Common myeloid progenitor, CD34-positive (primary cell): ENCODE measurements around the gene RNLS.

Experiments
- CTCF ChIA-PET: fragments of 350-600 bp; sonication (Branson Sonifier 250); formaldehyde crosslinking; loops from one replicate; lab custom pipeline; 2021; ENCODE audit warnings: antibody characterized with exemption; lab: Charles Lee
- POLR2A ChIA-PET: fragments of 350-600 bp; sonication (Branson Sonifier 250); formaldehyde crosslinking; loops from one replicate; lab custom pipeline; 2021; ENCODE audit warnings: antibody characterized with exemption; lab: Charles Lee
- DNase-seq, 3 donors: peaks; one replicate each; pipeline versions ENCODE4 v3.0.0 to v3.0.0-alpha.2; 2013
- H3K27ac ChIP-seq, 2 experiments: 1 replicate in 1 of 2; 2 replicates in 1 of 2; pipeline ENCODE4 v1.7.0; 2013; ENCODE audit warnings: inconsistent platforms in 2 of 2, low read length in 2 of 2, mild to moderate bottlenecking in 2 of 2, low read depth in 1 of 2, moderate library complexity in 1 of 2; ENCODE audit not compliant: severe bottlenecking in 2 of 2, insufficient read depth in 1 of 2, poor library complexity in 1 of 2
- H3K27me3 ChIP-seq, 5 experiments: replicated peaks in 2 of 5; 1 replicate in 3 of 5; 2 replicates in 2 of 5; pipeline versions ENCODE4 v1.6.1 to v1.7.0; 2013; ENCODE audit warnings: low read length in 4 of 5, mild to moderate bottlenecking in 2 of 5, moderate library complexity in 2 of 5, inconsistent platforms in 1 of 5; ENCODE audit not compliant: insufficient read depth in 5 of 5, control insufficient read depth in 4 of 5
- H3K36me3 ChIP-seq, 4 experiments: 1 replicate in 2 of 4; 2 replicates in 2 of 4; pipeline versions ENCODE4 v1.6.1 to v1.7.0; 2013; ENCODE audit warnings: low read length in 3 of 4, control low read depth in 1 of 4, mild to moderate bottlenecking in 1 of 4; ENCODE audit not compliant: control insufficient read depth in 4 of 4, insufficient read depth in 4 of 4
- H3K4me1 ChIP-seq, 4 experiments: 1 replicate in 3 of 4; 2 replicates in 1 of 4; pipeline versions ENCODE4 v1.6.1 to v1.7.1; 2013; ENCODE audit warnings: low read length in 3 of 4, mild to moderate bottlenecking in 3 of 4, control low read depth in 1 of 4, inconsistent platforms in 1 of 4, moderate library complexity in 1 of 4; ENCODE audit not compliant: control insufficient read depth in 4 of 4, insufficient read depth in 4 of 4; ENCODE audit errors: control extremely low read depth in 1 of 4
- H3K4me3 ChIP-seq, 7 experiments: 1 replicate in 4 of 7; 2 replicates in 3 of 7; pipeline versions ENCODE4 v1.5.1 to v1.7.0; 2013; ENCODE audit warnings: mild to moderate bottlenecking in 7 of 7, low read length in 6 of 7, moderate library complexity in 6 of 7, inconsistent platforms in 2 of 7, low read depth in 2 of 7, control low read depth in 1 of 7; ENCODE audit not compliant: insufficient read depth in 4 of 7, control insufficient read depth in 1 of 7; ENCODE audit errors: extremely low read depth in 1 of 7
- H3K9me3 ChIP-seq, 5 experiments: 1 replicate in 4 of 5; 2 replicates in 1 of 5; pipeline versions ENCODE4 v1.6.1 to v1.7.1; 2013; ENCODE audit warnings: low read length in 4 of 5, mild to moderate bottlenecking in 2 of 5, inconsistent platforms in 1 of 5, low read depth in 1 of 5, moderate library complexity in 1 of 5; ENCODE audit not compliant: control insufficient read depth in 4 of 5, insufficient read depth in 2 of 5; ENCODE audit errors: control extremely low read depth in 1 of 5
- WGBS: methylation state at CpG from one replicate; pipeline ENCODE4 v1.1.5; 2013; ENCODE audit not compliant: insufficient coverage; 5-methylcytosine and 5-hydroxymethylcytosine counted together

Gene RNLS

DNA sequence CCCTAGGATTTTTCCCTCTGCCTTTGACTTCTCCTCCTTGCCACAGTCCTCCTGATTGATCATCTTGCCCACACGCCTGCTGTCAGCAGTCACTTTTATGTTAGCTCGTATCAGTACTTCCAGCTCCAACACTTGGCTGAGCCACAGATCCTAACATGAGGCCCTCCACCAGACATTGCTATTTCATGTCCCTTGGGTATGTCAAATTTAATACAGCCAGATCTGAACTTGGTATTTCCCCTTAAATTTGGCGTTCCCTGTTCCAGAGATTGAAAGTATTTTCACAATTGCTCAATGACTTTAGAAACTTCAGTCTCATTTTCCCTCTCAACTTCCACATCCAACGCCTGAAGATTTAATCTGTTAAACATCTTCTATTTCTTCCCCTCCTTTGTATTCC is 140.4 kb downstream of the RNLS start:
- H3K36me3 ChIP-seq: no peaks in the 10 kb centered on the region
- ChIA-PET CTCF (no interaction called here), POLR2A (no interaction called here)
- no peaks in the 10 kb centered on the region for H3K4me1 ChIP-seq
- DNase-seq: no peak
- H3K27me3 ChIP-seq: no peaks in the 10 kb centered on the region
- H3K27ac ChIP-seq: no peak overlapping the region
- WGBS: 75% methylated on average over 4 of the region's 4 CpGs
- H3K4me3 ChIP-seq: no peak overlapping the region
- H3K9me3 ChIP-seq: no peaks in the 10 kb centered on the region

DNA sequence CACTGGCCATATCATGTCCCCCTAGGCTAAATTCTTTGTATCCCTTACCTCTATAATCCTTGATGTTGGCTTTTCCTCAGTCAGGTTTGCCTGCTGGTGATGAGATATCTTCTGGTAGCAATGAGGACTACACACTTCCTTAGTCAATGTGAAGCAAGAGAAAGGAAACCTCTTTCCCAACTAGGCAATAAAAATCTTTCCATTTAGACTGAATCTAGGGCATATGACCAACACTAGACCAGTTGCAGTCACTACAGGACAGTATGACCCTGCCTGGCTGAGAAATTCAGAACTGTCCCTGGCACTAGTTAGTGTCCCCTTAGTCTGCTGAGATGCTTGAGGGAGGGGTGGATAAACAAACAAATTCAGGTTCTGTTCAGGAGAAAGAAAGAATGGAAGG is 142.6 kb downstream of the RNLS start:
- Histone ChIP-seq H3K27me3 (no peaks in the 10 kb centered on the region), H3K4me1 (no peaks in the 10 kb centered on the region), H3K4me3 (no peak overlapping the region), H3K9me3 (no peaks in the 10 kb centered on the region), H3K27ac (no peak overlapping the region), H3K36me3 (no peaks in the 10 kb centered on the region)
- POLR2A ChIA-PET: no interaction called here
- DNase-seq: no peak
- CTCF ChIA-PET: no interaction called here

DNA sequence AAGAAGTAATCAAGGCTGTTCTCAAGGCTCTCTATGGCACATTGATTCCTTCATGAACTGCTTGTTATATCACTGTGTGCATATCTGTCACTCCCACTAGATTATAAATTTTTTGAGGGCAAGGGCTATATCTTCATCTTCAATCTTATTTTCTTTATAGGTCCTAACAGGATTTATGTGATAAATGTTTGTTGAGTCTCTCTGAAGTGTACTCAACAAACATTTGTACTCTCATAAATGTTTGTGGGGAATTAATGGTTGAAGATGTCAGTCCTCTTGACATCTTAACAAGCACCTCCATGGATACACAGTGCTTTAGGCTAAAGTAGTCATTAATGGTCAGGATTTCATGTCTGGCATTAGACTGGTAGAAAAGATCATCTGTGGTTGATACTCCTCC is 143.2 kb downstream of the RNLS start:
- ChIA-PET POLR2A (no interaction called here), CTCF (no interaction called here)
- no peak overlapping the region for H3K4me3 ChIP-seq
- H3K9me3 ChIP-seq: no peaks in the 10 kb centered on the region
- H3K4me1 ChIP-seq: no peaks in the 10 kb centered on the region
- no peaks in the 10 kb centered on the region for H3K36me3 ChIP-seq
- no peak overlapping the region for H3K27ac ChIP-seq
- no peak for DNase-seq
- H3K27me3 ChIP-seq: no peaks in the 10 kb centered on the region

DNA sequence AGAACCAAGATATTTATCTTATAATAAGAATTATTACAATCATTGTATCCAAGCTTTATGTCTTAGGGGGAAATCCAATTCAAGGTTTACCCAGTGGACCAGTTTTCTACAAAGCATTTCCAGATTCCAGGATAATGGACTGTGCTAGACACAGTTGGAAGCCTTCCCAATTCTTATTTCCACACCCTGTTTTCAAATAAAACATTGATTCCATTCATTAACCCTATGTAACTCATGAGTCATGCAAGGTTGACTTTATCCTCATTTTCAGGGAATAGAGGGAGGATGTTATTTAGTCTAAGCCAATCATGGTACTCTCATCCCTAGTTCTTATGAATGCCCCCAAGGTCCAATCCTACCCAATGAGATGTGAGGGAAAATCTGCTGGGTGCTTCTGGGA is 145.7 kb downstream of the RNLS start:
- POLR2A ChIA-PET: no interaction called here

DNA sequence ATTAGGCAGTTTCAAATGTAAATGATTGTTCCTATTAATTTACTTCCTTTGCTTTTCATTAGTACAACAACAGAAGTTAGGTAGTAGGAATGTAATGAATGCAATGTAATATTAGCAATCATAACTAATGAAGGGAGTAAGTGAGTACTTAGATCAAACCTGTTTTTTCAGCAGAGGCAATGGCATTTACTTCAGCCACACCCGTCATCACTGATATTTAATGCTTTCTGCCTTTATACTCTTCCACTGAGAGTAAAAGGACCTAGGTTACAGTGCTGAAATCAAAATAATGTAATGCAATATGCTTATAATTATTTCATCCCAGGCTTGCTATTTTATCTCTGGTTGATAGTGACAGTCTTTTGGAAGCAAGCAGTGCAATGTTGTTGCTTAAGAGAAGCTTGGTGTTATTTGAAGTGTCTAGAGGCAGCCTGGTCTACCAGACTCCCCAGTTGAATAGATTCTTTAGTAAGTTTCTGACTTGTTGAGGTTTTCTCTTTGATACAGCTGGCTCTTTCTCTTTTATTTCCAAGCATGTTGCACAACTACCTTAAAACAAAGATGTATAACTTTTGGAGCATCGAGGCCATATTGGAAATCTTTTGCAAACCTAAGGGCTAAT is 149.4 kb downstream of the RNLS start:
- CTCF ChIA-PET: no interaction called here

More for the DNA sequence above, 145.7 kb downstream of the RNLS start:
- no peaks in the 10 kb centered on the region for H3K27me3 ChIP-seq
- H3K9me3 ChIP-seq: no peaks in the 10 kb centered on the region
- H3K36me3 ChIP-seq: no peaks in the 10 kb centered on the region
- DNase-seq: no peak
- CTCF ChIA-PET: no interaction called here
- H3K4me3 ChIP-seq: no peak overlapping the region
- H3K4me1 ChIP-seq: no peaks in the 10 kb centered on the region
- no peak overlapping the region for H3K27ac ChIP-seq

DNA sequence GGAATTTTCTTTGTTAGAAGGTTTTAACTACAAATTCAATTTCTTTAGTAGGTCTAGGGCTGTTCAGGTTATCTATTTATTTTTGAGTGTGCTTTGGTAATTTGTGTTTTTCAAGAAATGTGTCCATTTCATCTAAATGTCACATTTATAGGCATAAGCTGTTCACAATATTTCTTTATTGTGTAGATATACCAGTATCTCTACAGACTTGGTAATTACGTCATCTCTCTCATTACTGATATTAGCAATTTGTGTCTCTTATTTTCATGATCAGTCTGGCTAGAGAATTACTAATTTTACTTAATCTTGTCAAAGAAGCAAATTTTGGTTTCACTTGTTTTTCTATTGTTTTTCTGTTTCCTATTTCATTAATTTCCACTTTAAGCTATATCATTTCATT is 152.0 kb downstream of the RNLS start:
- Histone ChIP-seq H3K27ac (no peak overlapping the region), H3K4me1 (no peaks in the 10 kb centered on the region), H3K36me3 (no peaks in the 10 kb centered on the region), H3K4me3 (no peak overlapping the region), H3K9me3 (no peaks in the 10 kb centered on the region), H3K27me3 (no peaks in the 10 kb centered on the region)
- no CpG with 5 or more reads among the region's 1 CpG for WGBS
- DNase-seq: no peak
- CTCF ChIA-PET: no interaction called here
- POLR2A ChIA-PET: no interaction called here

More for the DNA sequence above, 149.4 kb downstream of the RNLS start:
- Histone ChIP-seq H3K27me3 (no peaks in the 10 kb centered on the region), H3K4me1 (no peaks in the 10 kb centered on the region), H3K27ac (no peak overlapping the region), H3K36me3 (no peaks in the 10 kb centered on the region), H3K9me3 (no peaks in the 10 kb centered on the region), H3K4me3 (no peak overlapping the region)
- POLR2A ChIA-PET: no interaction called here
- DNase-seq: no peak
- WGBS: no CpG with 5 or more reads among the region's 2 CpGs

DNA sequence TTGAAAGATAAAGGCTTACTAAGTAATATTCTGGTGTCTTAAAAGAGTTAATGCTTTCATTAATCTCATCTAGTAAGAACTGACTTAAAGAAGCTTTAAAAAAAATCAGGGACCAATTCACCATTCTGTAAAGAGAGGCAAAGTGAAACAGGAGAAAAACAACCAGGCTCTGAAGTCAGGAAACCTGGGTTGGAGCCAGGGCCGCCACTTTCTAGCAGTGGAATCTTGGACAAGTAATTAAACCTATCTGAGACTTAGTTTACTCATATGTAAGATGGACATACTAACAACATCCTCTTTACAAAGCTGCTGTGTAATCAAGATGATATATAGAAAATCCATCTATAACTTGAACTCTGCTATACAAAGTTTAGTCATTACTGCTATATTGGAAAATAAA is 154.1 kb downstream of the RNLS start:
- H3K4me3 ChIP-seq: no peak overlapping the region
- ChIA-PET POLR2A (no interaction called here), CTCF (no interaction called here)
- no CpG with 5 or more reads among the region's 1 CpG for WGBS
- no peaks in the 10 kb centered on the region for H3K4me1 ChIP-seq
- no peaks in the 10 kb centered on the region for H3K27me3 ChIP-seq
- DNase-seq: no peak
- H3K27ac ChIP-seq: no peak overlapping the region
- no peaks in the 10 kb centered on the region for H3K9me3 ChIP-seq
- H3K36me3 ChIP-seq: no peaks in the 10 kb centered on the region
